ENCODE results near the gene COMP. TPM values are rescaled to one million over a fixed set of nuclear protein-coding genes. Genes with fewer than 3 reads are reported as not detected.

Gene COMP
- total and polyA plus RNA-seq, 2 donors (not counting 1 experiment from before 2014, with no cell fraction given), result not detected

DNA sequence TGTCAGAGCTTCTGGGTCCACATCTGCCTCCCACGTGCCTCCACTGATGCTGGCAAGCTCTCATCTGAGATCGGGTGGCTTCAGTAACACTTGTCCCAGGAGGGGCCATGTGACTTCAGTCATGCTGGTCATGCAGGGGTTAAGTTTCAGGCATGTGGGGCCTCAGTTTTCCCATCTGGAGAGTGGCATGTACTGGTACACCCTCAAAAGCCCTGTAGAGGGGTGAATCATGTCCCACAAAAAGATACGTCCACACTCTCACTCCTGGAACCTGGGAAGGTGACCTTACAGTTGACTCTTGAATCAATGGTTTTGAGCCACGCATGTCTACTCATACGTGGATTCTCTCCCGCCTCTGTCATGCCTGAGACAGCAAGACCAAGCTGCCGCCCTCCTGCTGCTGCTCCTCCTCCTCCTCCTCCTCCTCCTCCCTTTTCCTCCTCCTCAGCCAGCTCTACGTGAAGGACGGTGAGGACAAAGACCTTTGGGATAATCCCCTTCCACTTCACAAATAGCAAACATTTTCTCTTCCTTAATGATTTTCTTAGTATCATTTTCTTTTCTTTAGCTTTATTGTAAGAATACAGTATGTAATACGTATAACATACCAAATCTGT is 53.7 kb downstream of the COMP start:
- ChIA-PET POLR2A (no interaction called here), CTCF (no interaction called here)
- ATAC-seq (ENCODE audit: low read depth) (no peak), DNase-seq (no peak)
- H3K9ac ChIP-seq (ENCODE audit: low read length), result no peak overlapping the region
- H3K4me2 ChIP-seq (replicated peaks; ENCODE audit: low read depth, low read length, poor library complexity, severe bottlenecking), result no peak overlapping the region
- H2AFZ ChIP-seq (ENCODE audit: insufficient read depth, low read depth, low read length, poor library complexity, severe bottlenecking), result no peak overlapping the region
- no peaks in the 10 kb centered on the region for H3K4me1 ChIP-seq (ENCODE audit: control insufficient read depth in 2 of 2, insufficient read depth in 2 of 2, low read length in 2 of 2)
- TF ChIP-seq EZH2 (IDR thresholded peaks at IDR 0.05; ENCODE audit: borderline replicate concordance, insufficient read depth, low read depth, low read length, poor library complexity, severe bottlenecking), result no peak
- TF ChIP-seq, protein P1, sequence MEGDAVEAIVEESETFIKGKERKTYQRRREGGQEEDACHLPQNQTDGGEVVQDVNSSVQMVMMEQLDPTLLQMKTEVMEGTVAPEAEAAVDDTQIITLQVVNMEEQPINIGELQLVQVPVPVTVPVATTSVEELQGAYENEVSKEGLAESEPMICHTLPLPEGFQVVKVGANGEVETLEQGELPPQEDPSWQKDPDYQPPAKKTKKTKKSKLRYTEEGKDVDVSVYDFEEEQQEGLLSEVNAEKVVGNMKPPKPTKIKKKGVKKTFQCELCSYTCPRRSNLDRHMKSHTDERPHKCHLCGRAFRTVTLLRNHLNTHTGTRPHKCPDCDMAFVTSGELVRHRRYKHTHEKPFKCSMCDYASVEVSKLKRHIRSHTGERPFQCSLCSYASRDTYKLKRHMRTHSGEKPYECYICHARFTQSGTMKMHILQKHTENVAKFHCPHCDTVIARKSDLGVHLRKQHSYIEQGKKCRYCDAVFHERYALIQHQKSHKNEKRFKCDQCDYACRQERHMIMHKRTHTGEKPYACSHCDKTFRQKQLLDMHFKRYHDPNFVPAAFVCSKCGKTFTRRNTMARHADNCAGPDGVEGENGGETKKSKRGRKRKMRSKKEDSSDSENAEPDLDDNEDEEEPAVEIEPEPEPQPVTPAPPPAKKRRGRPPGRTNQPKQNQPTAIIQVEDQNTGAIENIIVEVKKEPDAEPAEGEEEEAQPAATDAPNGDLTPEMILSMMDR (IDR thresholded peaks at IDR 0.05), result no peak
- no peaks in the 10 kb centered on the region for H3K9me3 ChIP-seq (ENCODE audit: control extremely low read depth in 1 of 3, control insufficient read depth in 2 of 3, insufficient read depth in 1 of 3, low read length in 2 of 3)
- H3K4me3 Mint-ChIP-seq, result no peak overlapping the region
- peaks cover 1% of the 10 kb centered on the region for H3K4me1 Mint-ChIP-seq
- WGBS (ENCODE audit: insufficient coverage), result 67% methylated on average over 4 of the region's 10 CpGs
- intact Hi-C loops (cut with micrococcal nuclease), result no loop called here
- H3K4me3 ChIP-seq (ENCODE audit: control extremely low read depth in 1 of 5, extremely low read depth in 1 of 5, insufficient read depth in 1 of 5, low read depth in 2 of 5, low read length in 4 of 5), result no peak overlapping the region
- H3K79me2 ChIP-seq (ENCODE audit: control insufficient read depth, insufficient read depth, low read length), result peaks cover 19% of the 10 kb centered on the region
- no peaks in the 10 kb centered on the region for H3K27me3 ChIP-seq (replicated peaks in 1 of 4; ENCODE audit: control extremely low read depth in 1 of 4, control insufficient read depth in 3 of 4, insufficient read depth in 4 of 4, low read length in 3 of 4)
- H3K27ac Mint-ChIP-seq, result no peak overlapping the region
- peaks cover 77% of the 10 kb centered on the region for H4K20me1 ChIP-seq (ENCODE audit: control insufficient read depth, insufficient read depth, low read length, poor library complexity, severe bottlenecking)
- no peak overlapping the region for H3K27ac ChIP-seq (ENCODE audit: low read length in 2 of 2)
- H3K9me3 Mint-ChIP-seq (ENCODE audit: insufficient read depth), result no peaks in the 10 kb centered on the region
- H3K36me3 ChIP-seq (replicated peaks in 1 of 2; ENCODE audit: control extremely low read depth in 1 of 2, control insufficient read depth in 1 of 2, extremely low read depth in 1 of 2, insufficient read depth in 2 of 2, low read length in 1 of 2), result peaks cover 0 to 3% of the 10 kb centered on the region in 2 experiments
- no peaks in the 10 kb centered on the region for H3K27me3 Mint-ChIP-seq

DNA sequence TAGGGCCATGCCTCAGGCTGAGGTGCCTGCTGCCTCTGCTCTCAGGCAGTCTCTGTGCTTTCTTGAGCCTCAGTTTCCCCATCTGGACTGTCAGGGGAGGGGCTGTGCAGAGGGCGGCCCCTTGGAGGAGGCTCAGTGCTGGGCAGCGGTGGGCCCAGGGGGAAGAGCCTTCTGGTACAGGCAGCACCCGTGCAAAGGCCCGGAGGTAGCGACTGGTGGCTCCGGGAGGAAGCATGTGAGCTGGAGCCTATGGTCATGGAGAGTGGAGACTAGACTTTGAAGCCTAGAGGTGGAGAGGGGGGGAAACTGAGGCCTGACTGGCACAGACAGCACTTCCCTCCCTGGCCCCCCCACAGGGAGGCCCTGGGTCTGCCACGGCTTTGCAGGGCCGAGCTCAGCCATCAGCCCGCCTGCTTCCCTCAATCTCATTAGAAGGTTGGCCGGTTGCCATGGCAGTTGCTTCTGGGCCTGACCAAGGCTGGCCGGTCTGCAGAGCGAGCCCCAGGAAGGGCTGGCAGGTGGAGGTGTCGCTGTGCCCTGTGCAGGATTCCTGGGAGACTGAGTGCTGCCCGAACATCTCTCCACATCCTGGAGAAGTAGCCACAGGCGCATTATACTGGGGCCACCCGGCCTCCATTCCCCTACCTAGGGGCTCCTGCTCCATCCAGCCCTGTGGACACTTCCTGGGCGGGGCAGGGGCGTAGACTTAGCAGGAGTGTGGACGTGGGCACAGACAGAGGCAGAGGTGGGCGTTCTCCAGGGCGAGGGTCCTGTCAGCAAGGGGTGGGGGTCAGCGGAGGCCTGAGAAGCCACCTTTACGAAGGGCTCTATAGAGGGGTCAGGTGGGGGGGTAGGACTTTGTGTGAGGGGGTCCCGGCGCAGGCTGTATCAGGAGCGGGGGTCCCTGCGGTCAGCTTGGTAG is 54.4 kb downstream of the COMP start:
- DNase-seq (no peak), ATAC-seq (ENCODE audit: low read depth) (no peak)
- Histone ChIP-seq H3K4me2 (replicated peaks; ENCODE audit: low read depth, low read length, poor library complexity, severe bottlenecking) (no peak overlapping the region), H3K9ac (ENCODE audit: low read length) (no peak overlapping the region), H3K79me2 (ENCODE audit: control insufficient read depth, insufficient read depth, low read length) (peaks cover 27% of the 10 kb centered on the region), H3K4me1 (ENCODE audit: control insufficient read depth in 2 of 2, insufficient read depth in 2 of 2, low read length in 2 of 2) (no peaks in the 10 kb centered on the region), H3K27me3 (replicated peaks in 1 of 4; ENCODE audit: control extremely low read depth in 1 of 4, control insufficient read depth in 3 of 4, insufficient read depth in 4 of 4, low read length in 3 of 4) (no peaks in the 10 kb centered on the region), H3K4me3 (ENCODE audit: control extremely low read depth in 1 of 5, extremely low read depth in 1 of 5, insufficient read depth in 1 of 5, low read depth in 2 of 5, low read length in 4 of 5) (no peak overlapping the region), H3K27ac (ENCODE audit: low read length in 2 of 2) (no peak overlapping the region), H3K36me3 (replicated peaks in 1 of 2; ENCODE audit: control extremely low read depth in 1 of 2, control insufficient read depth in 1 of 2, extremely low read depth in 1 of 2, insufficient read depth in 2 of 2, low read length in 1 of 2) (peaks cover 0 to 3% of the 10 kb centered on the region in 2 experiments), H2AFZ (ENCODE audit: insufficient read depth, low read depth, low read length, poor library complexity, severe bottlenecking) (no peak overlapping the region), H3K9me3 (ENCODE audit: control extremely low read depth in 1 of 3, control insufficient read depth in 2 of 3, insufficient read depth in 1 of 3, low read length in 2 of 3) (no peaks in the 10 kb centered on the region), H4K20me1 (ENCODE audit: control insufficient read depth, insufficient read depth, low read length, poor library complexity, severe bottlenecking) (peaks cover 77% of the 10 kb centered on the region)
- ChIA-PET POLR2A (no interaction called here), CTCF (no interaction called here)
- H3K27ac Mint-ChIP-seq, result no peak overlapping the region
- WGBS (ENCODE audit: insufficient coverage), result 91% methylated on average over 27 of the region's 27 CpGs
- TF ChIP-seq, protein P1 (IDR thresholded peaks at IDR 0.05), result no peak
- no peak for TF ChIP-seq EZH2 (IDR thresholded peaks at IDR 0.05; ENCODE audit: borderline replicate concordance, insufficient read depth, low read depth, low read length, poor library complexity, severe bottlenecking)
- peaks cover 1% of the 10 kb centered on the region for H3K4me1 Mint-ChIP-seq
- no peaks in the 10 kb centered on the region for H3K27me3 Mint-ChIP-seq
- H3K9me3 Mint-ChIP-seq (ENCODE audit: insufficient read depth), result no peaks in the 10 kb centered on the region
- intact Hi-C loops (cut with micrococcal nuclease), result no loop called here
- no peak overlapping the region for H3K4me3 Mint-ChIP-seq

Measured in B cell (primary cell).